Cardiac muscle cell (in vitro differentiated cells and primary cell): Measurements from ENCODE around the gene KDM4C. TPM values are rescaled to one million over a fixed set of nuclear protein-coding genes. Genes with fewer than 3 reads are reported as not detected.
"Not testable (repeated sequence)": the region's sequence is repeated elsewhere in the genome, so short reads cannot be mapped to it uniquely, and the experiment has no call there.

ENCODE experiments used
- DNase-seq, 2 donors: peaks; one replicate each; pipeline versions ENCODE4 v3.0.0 to v3.0.0-alpha.2; 2010 to 2017; ENCODE audit warnings: low read depth in 1 of 2, low spot score in 1 of 2
- H3K27ac ChIP-seq: fragments of 200-600 bp; sonication (generic); 2 replicates; pipeline ENCODE4 v1.5.1; 2016
- H3K27me3 ChIP-seq: fragments of 200-600 bp; sonication (generic); 2 replicates; pipeline ENCODE4 v1.6.0; 2016; ENCODE audit warnings: control low read depth
- H3K36me3 ChIP-seq: fragments of 200-600 bp; sonication (generic); 2 replicates; pipeline ENCODE4 v1.5.1; 2016; ENCODE audit warnings: control low read depth
- H3K4me1 ChIP-seq: fragments of 200-600 bp; sonication (generic); 2 replicates; pipeline ENCODE4 v1.8.1; 2017; ENCODE audit warnings: low read depth, mild to moderate bottlenecking, mixed run types
- H3K4me3 ChIP-seq: fragments of 200-600 bp; sonication (generic); 2 replicates; pipeline ENCODE4 v1.5.1; 2016; ENCODE audit warnings: mild to moderate bottlenecking
- H3K9me3 ChIP-seq: fragments of 200-600 bp; sonication (generic); 2 replicates; pipeline ENCODE4 v1.5.1; 2017; ENCODE audit warnings: low read depth, mild to moderate bottlenecking, control low read depth
- CTCF ChIP-seq: IDR thresholded peaks from 2 replicates; pipeline ENCODE4 v1.5.1; 2012; ENCODE audit warnings: low read depth, mild to moderate bottlenecking, low read length
- polyA plus RNA-seq: library from polyadenylated mRNA; unstranded; fragments of >200 nt; fragmentation: Nextera tagmentation; extraction: Ambion mirVana; gene quantifications from 2 replicates; pipeline ENCODE4 v1.2.1, GENCODE V29; 2016
- total RNA-seq: library from RNA; depleted of rRNA; stranded (reverse); fragments of >200 nt; gene quantifications from 2 replicates; pipeline ENCODE4 v1.2.3, GENCODE V29; 2016

KDM4C gene
- total and polyA plus RNA-seq, 2 experiments from 2014 or later, result 15.1 to 32.0 TPM

- Histone ChIP-seq H3K27ac (no peak overlapping the region), H3K27me3 (no peaks in the 10 kb centered on the region), H3K9me3 (no peaks in the 10 kb centered on the region), H3K4me3 (no peak overlapping the region), H3K4me1 (no peaks in the 10 kb centered on the region), H3K36me3 (peaks cover 15% of the 10 kb centered on the region)
- no peak for DNase-seq
- no peak for TF ChIP-seq CTCF
These were observed 253.8 kb downstream of the KDM4C start for GRCh38 chr9:7011395-7012067.

GRCh38 chr9:7027996-7028395 is 270.2 kb downstream of the KDM4C start:
- Histone ChIP-seq H3K4me3 (no peak overlapping the region), H3K9me3 (no peaks in the 10 kb centered on the region), H3K27me3 (no peaks in the 10 kb centered on the region), H3K4me1 (no peaks in the 10 kb centered on the region), H3K36me3 (no peaks in the 10 kb centered on the region), H3K27ac (no peak overlapping the region)
- DNase-seq, result no peak
- no peak for TF ChIP-seq CTCF

GRCh38 chr9:7028591-7028990 is 270.8 kb downstream of the KDM4C start:
- no peak for DNase-seq
- Histone ChIP-seq H3K27ac (no peak overlapping the region), H3K36me3 (no peaks in the 10 kb centered on the region), H3K9me3 (no peaks in the 10 kb centered on the region), H3K27me3 (no peaks in the 10 kb centered on the region), H3K4me3 (no peak overlapping the region), H3K4me1 (no peaks in the 10 kb centered on the region)
- no peak for TF ChIP-seq CTCF

GRCh38 chr9:7030943-7031342 is 273.2 kb downstream of the KDM4C start:
- H3K9me3 ChIP-seq, H3K27me3 ChIP-seq, H3K4me1 ChIP-seq, H3K4me3 ChIP-seq, H3K36me3 ChIP-seq, DNase-seq, H3K27ac ChIP-seq: not testable (repeated sequence)

GRCh38 chr9:7033076-7034045 is 275.6 kb downstream of the KDM4C start:
- H3K27ac ChIP-seq, result peak overlapping the region; percentile 18
- no peaks in the 10 kb centered on the region for H3K36me3 ChIP-seq
- H3K4me1 ChIP-seq, result no peaks in the 10 kb centered on the region
- no peak overlapping the region for H3K4me3 ChIP-seq
- peak; percentile 21 to 34 for DNase-seq
- no peaks in the 10 kb centered on the region for H3K9me3 ChIP-seq
- no peaks in the 10 kb centered on the region for H3K27me3 ChIP-seq
- TF ChIP-seq CTCF, result no peak

GRCh38 chr9:7037176-7037575 is 279.4 kb downstream of the KDM4C start:
- H3K4me3 ChIP-seq, result no peak overlapping the region
- no peak for DNase-seq
- H3K27me3 ChIP-seq, result no peaks in the 10 kb centered on the region
- no peaks in the 10 kb centered on the region for H3K4me1 ChIP-seq
- no peaks in the 10 kb centered on the region for H3K9me3 ChIP-seq
- no peak overlapping the region for H3K27ac ChIP-seq
- no peak for TF ChIP-seq CTCF
- H3K36me3 ChIP-seq, result no peaks in the 10 kb centered on the region
